ENCODE data around the gene POLL. TPM values are rescaled to one million over a fixed set of nuclear protein-coding genes. Genes with fewer than 3 reads are reported as not detected.
A peak's percentile ranks its signal among the peaks of the same experiment; 100 is the strongest.
"Not testable (repeated sequence)": the region's sequence is repeated elsewhere in the genome, so short reads cannot be mapped to it uniquely, and the experiment has no call there.

POLL gene
- total RNA-seq (2014; rRNA removed; shearing (Covaris generic)) = 7.2 and 9.8 TPM in 2 replicates

DNA sequence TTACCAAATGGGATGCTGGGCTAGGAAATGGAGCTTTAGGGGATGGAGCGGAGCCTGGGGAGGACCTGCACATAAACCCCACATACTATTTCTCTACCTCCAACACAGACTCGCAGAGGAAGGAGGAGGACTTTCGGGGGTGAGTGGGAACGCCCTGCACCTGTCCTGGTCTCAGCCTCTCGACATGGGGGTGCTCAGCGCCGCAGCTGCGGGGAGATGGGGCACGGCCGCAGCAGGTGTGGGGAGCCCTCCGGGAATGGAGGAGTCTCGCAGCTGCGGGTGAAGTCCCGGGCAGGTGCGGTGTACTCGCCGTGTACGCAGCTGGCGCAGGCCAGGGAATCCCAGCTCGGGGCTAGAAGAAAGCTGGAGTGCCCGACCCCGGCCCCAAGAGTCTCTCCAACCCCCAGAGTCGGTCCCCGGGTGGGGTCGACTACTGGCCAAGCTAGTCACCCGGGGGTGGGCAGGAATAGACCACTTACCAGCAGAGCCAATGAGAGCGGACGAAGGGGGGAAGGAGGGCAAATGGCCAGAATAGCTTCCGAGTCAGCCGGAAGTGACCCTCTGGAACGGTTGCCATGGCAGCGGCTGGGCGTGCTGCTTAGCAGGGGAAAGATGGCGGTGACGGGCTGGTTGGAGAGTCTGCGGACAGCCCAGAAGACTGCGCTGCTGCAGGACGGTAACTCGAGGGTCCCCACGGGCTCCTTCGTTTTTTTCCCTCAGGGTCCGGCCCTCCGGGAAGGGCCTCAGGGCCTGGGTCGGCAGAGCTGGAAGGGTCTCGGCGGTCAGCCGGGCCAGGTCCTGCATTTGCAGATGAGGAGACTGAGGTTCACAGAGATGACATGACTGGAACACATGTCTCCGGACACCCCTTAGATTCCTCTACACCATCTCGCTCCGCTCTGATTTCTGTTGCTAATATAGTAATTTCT is at the start of gene POLL, which contains the start of gene DPCD:
TSS of gene POLL (minus strand) at position 533 of the 929 bp plus-strand sequence. CDS start 897 bp downstream, outside the sequence.
TSS of gene DPCD (plus strand) at position 597 of the 929 bp plus-strand sequence. CDS start at position 613, 16 bp downstream.
- H3K27ac ChIP-seq = 0 out of 2 replicates have a peak within 1 kb of the TSS, but pooled peaks have one; percentile 16

DNA sequence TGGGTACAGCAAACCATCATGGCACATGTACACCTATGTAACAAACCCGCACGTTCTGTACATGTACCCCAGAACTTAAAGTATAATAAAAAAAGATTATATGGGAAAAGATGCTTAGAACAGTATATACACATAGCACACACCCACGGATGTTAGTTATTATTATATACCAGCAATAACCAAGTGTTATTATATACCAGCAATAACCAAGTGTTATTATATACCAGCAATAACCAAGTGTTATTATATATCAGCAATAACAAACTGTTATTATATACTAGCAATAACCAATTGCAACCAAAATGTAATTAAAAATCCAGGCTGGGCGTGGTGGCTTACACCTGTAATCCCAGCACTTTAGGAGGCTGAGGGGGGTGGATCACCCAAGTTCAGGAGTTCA is 45.5 kb upstream of the POLL start:
- not testable (repeated sequence) for DNase-seq (ENCODE audit: low read depth in 1 of 2, low spot score in 2 of 2); H3K27me3 ChIP-seq (replicated peaks); H3K27ac ChIP-seq; H3K36me3 ChIP-seq; H3K9me3 ChIP-seq (replicated peaks); H3K4me1 ChIP-seq (replicated peaks); H3K4me3 ChIP-seq

More for the DNA sequence above, at the start of gene POLL, which contains the start of gene DPCD:
- Histone ChIP-seq H3K36me3 (peaks cover 17% of the 10 kb centered on the region), H3K9me3 (replicated peaks) (no peaks in the 10 kb centered on the region), H3K4me3 (peak within 1 kb of the TSS; percentile 75), H3K4me1 (replicated peaks) (peaks cover 15% of the 10 kb centered on the region), H3K27me3 (replicated peaks) (no peaks in the 10 kb centered on the region; the same call in 1 of the 2 replicates)
- peak; percentile 90 to 96 for DNase-seq (ENCODE audit: low read depth in 1 of 2, low spot score in 2 of 2)

DNA sequence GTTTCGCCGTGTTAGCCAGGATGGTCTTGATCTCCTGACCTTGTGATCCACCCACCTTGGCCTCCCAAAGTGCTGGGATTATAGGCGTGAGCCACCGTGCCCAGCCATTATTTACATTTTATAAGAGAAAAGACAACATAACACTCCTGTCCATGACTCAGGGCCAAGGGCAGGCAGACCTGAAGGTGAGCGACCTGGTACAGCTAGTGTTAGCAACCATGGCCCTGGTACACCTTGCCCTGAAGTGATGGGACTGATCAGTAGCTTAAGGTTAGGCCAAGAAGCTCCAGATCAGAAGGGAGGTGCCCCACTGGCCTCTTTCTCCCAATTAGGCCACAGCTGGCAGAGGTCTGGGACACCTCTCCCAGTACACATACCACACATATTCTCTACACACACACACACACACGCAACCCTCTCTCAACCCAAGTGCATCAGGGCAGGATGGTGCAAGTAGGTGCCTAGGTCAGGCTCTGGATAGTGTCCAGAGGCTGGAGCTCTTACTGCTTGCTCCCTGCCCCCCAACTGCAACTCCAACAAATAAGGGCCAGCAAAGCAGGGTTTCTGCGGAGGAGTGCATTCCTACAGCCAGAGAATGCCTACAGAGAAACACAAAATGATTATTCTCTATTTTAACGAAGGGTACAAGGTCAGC is 43.9 kb upstream of the POLL start:
- Histone ChIP-seq H3K9me3 (replicated peaks) (no peaks in the 10 kb centered on the region), H3K4me3 (no peak overlapping the region), H3K36me3 (peaks cover 3% of the 10 kb centered on the region; the same call in 1 of the 2 replicates), H3K27ac (no peak overlapping the region), H3K4me1 (replicated peaks) (no peaks in the 10 kb centered on the region), H3K27me3 (replicated peaks) (no peaks in the 10 kb centered on the region)
- DNase-seq (ENCODE audit: low read depth in 1 of 2, low spot score in 2 of 2) = no peak

DNA sequence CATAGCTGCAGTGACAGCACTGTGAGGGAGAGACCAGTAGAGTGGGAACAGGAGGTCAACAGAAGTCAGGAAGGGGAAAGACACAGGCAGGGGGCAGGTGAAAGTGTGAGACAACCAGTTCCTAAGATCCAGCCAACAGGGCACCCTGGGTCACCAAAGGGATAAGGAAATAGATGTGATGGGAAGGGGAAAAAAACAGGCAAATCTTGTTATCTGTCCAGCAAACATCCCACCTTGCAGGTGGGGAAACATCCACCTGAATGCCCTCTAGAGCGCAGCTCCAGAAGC is 42.5 kb upstream of the POLL start:
- H3K4me1 ChIP-seq (replicated peaks) = no peaks in the 10 kb centered on the region
- no peak for DNase-seq (ENCODE audit: low read depth in 1 of 2, low spot score in 2 of 2)
- H3K27ac ChIP-seq = no peak overlapping the region
- H3K36me3 ChIP-seq = peaks cover 3% of the 10 kb centered on the region; the same call in 1 of the 2 replicates
- no peaks in the 10 kb centered on the region for H3K9me3 ChIP-seq (replicated peaks)
- no peaks in the 10 kb centered on the region for H3K27me3 ChIP-seq (replicated peaks)
- no peak overlapping the region for H3K4me3 ChIP-seq

DNA sequence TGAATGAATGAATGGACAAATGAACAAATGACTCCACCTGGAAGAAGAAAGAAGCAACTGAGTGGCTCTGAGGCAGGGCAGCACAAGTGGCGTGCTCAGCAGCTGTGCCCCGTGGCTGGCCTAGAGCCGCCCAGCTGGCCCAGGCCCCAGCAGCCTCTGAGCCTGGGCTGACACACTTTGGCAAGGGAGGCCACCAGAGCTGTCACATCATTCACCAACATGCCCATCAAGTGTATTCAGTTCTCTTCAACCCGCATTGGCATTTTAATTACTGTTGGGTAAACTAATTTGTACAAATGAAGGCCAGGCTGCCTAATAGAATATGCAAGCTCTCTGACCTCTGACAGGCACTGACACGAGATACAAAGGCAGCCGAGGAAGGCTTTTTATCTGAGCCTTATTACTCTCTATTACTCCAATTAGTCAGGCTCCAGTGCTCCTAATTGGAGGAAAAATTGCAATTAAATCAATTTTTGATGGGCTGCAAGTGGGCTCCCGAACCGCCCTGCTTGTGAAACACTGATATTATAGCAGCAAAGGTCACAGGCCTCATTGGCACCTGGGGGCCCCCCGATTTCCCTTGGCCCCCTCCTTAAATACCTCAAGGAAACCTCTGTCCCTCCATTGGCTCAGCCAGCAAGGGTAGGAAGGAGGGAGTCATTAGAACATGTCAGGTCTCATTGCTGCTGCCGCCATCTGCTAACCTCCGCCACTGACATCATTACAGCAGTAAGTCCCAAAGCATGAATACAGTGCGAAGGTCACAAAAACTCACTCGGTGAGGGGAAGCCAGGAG is 42.0 kb upstream of the POLL start:
- Histone ChIP-seq H3K27me3 (replicated peaks) (no peaks in the 10 kb centered on the region), H3K4me1 (replicated peaks) (no peaks in the 10 kb centered on the region), H3K36me3 (peaks cover 3% of the 10 kb centered on the region; the same call in 1 of the 2 replicates), H3K9me3 (replicated peaks) (no peaks in the 10 kb centered on the region), H3K27ac (no peak overlapping the region), H3K4me3 (no peak overlapping the region)
- DNase-seq (ENCODE audit: low read depth in 1 of 2, low spot score in 2 of 2) = no peak

DNA sequence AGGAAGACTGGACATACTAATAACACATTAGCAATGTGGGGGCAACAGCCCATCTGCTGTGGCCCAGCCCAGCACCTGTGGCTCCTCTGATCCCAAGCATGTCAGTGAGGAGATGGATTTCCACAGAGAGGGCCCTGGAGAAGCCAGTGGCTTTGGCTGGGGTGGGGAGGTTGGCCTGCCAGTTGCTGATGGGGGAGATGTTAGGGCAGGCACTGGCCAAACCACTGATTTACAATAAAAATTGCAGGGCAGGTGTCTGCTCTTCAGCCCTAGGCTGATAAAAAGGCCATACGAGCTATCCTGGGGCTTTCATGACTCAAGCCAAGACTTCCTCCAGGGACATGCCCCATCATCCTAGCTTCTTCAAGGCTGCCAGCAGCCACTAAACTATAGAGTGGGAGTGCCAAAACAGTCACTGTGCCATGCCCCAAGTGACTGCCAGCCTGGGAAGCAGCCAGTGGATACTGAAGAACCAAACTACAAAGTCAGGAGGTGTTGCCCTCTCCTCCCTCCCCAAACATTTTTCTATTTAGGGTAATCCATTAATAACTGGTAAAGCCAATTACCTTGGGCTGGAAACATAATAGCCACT is 37.9 kb upstream of the POLL start:
- peaks cover 3% of the 10 kb centered on the region; the same call in 1 of the 2 replicates for H3K36me3 ChIP-seq
- no peak overlapping the region for H3K4me3 ChIP-seq
- no peak for DNase-seq (ENCODE audit: low read depth in 1 of 2, low spot score in 2 of 2)
- no peak overlapping the region for H3K27ac ChIP-seq
- H3K9me3 ChIP-seq (replicated peaks) = no peaks in the 10 kb centered on the region
- no peaks in the 10 kb centered on the region for H3K27me3 ChIP-seq (replicated peaks)
- H3K4me1 ChIP-seq (replicated peaks) = no peaks in the 10 kb centered on the region

DNA sequence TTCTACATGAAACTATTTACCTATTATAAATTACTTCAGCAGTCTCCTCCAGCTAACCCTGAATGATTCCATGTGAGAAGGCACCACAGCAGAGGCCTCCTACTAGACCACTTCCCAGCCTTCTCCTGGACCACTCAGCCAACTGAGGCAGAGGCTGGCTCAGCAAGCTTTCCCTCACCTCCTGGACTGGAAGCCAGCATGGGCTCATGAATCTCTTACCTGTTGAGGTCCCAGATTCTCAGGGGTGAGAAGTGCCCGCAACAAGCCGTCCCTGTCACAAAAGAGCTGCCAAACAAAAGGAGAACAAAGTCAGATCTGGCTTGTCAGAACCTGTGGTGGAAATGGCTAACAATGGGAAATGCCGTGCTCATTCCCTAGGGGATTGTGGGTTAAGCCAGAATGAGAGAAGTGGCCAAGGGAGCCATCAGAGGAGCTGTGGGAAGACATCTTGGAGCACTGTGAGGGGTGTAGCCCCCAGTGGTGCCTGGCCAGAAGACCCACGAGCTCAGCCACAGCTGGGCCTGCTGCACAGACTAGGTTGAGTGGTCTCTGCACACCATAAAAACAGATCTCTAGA is 36.6 kb upstream of the POLL start:
- no peak for DNase-seq (ENCODE audit: low read depth in 1 of 2, low spot score in 2 of 2)
- Histone ChIP-seq H3K9me3 (replicated peaks) (no peaks in the 10 kb centered on the region), H3K4me1 (replicated peaks) (no peaks in the 10 kb centered on the region), H3K36me3 (no peaks in the 10 kb centered on the region; the same call in 1 of the 2 replicates), H3K4me3 (no peak overlapping the region), H3K27me3 (replicated peaks) (no peaks in the 10 kb centered on the region), H3K27ac (no peak overlapping the region)

DNA sequence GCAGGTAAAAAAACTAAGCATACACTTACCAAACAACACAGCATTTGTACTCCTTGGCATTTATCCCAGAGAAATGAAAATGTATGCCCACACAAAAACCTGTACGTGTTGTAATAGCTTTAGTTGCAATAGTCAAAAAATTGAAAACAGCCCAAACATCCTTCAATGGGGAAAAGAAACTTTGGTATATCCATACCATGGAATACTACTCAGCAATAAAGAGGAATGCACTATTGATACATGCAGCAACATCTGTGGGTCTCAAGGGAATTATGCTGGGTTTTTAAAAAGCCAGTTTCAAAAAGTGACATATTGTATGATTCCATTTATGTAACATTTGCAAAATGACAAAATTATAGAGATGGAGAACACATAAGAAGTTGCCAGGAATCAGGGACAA is 35.5 kb upstream of the POLL start:
- Histone ChIP-seq H3K9me3 (replicated peaks) (no peaks in the 10 kb centered on the region), H3K27ac (no peak overlapping the region), H3K4me3 (no peak overlapping the region), H3K36me3 (no peaks in the 10 kb centered on the region; the same call in 1 of the 2 replicates), H3K27me3 (replicated peaks) (no peaks in the 10 kb centered on the region), H3K4me1 (replicated peaks) (no peaks in the 10 kb centered on the region)
- DNase-seq (ENCODE audit: low read depth in 1 of 2, low spot score in 2 of 2) = no peak

DNA sequence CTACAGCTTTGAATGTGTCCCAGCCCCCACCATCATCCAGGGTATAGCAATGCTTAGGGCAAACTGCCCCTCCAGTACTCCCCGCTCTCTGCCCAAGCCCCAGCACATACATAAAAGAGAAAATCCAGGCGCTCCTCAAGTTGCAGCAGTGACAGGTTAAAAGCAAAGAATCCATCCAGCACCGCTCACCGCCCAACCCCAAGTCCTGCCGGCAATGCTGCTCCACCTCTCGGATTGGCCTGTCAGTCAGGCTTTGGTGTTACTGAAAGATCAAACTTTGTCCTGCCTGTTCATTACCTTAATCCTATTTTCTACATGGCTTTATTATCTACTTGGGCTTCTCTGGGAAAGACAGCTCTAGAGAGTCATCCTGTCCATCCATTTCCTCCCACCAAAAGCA is 31.9 kb upstream of the POLL start:
- Histone ChIP-seq H3K9me3 (replicated peaks) (no peaks in the 10 kb centered on the region), H3K4me3 (no peak overlapping the region), H3K27me3 (replicated peaks) (no peaks in the 10 kb centered on the region), H3K27ac (no peak overlapping the region), H3K36me3 (no peaks in the 10 kb centered on the region; the same call in 1 of the 2 replicates), H3K4me1 (replicated peaks) (no peaks in the 10 kb centered on the region)
- no peak for DNase-seq (ENCODE audit: low read depth in 1 of 2, low spot score in 2 of 2)

DNA sequence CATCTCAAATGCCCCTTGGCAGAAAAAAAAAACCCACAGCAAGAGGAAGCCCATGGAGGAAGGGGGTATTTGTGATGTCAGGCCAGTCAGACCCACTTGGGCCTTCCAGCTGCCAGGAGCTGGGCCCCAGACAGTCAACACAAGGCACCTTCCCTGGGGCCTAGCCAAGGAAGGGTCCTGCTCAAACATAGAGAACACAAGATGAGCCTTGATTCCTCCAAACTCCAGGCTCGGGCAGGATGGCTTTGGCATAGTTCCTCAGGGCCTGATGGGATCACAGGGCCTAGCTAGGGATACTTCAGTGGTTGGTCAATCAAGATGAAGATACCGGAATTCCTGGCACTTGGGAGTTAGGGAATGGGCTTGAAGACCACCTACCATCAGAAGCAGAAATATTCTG is 30.8 kb upstream of the POLL start:
- Histone ChIP-seq H3K4me3 (no peak overlapping the region), H3K9me3 (replicated peaks) (no peaks in the 10 kb centered on the region), H3K27ac (no peak overlapping the region), H3K4me1 (replicated peaks) (no peaks in the 10 kb centered on the region), H3K36me3 (no peaks in the 10 kb centered on the region; the same call in 1 of the 2 replicates), H3K27me3 (replicated peaks) (no peaks in the 10 kb centered on the region)
- DNase-seq (ENCODE audit: low read depth in 1 of 2, low spot score in 2 of 2) = no peak

DNA sequence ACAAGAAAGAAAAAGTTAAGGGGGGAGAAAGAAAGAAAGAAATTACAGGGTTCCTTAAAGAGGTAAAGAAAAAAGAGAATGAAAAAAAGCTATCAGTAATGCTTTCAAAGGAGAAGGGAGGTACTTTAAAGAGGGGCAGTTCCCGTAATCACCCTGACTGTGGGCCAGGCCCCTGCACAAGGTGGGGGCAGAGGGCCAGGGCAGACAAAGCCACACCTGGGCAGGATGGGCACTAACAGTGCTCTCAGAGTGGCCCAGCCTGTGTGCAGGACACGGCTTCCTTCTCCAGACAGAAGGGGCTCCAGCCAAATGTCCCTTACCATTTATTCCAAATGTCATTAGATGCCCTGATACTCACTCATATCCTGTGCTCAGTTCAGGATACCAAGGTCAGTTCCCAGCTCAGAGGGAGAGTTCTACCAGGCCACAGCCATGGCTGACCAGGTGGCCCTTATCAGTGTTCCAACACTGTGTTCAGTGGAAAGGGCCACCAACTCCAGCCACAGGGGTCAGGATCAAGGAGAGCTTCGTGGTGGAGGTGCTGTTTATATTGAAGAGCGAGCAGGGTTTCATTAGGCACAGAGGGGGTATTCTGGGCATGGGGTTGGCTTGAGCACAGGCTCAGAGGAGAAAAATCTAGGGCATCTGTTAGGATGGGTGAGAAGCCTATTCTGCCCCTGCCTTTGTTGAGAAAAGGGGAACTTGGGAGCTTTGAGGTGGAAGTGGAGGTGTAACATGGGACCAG is 29.9 kb upstream of the POLL start:
- no peaks in the 10 kb centered on the region; the same call in 1 of the 2 replicates for H3K36me3 ChIP-seq
- no peak for DNase-seq (ENCODE audit: low read depth in 1 of 2, low spot score in 2 of 2)
- no peaks in the 10 kb centered on the region for H3K9me3 ChIP-seq (replicated peaks)
- H3K27ac ChIP-seq = no peak overlapping the region
- H3K27me3 ChIP-seq (replicated peaks) = no peaks in the 10 kb centered on the region
- no peaks in the 10 kb centered on the region for H3K4me1 ChIP-seq (replicated peaks)
- no peak overlapping the region for H3K4me3 ChIP-seq

DNA sequence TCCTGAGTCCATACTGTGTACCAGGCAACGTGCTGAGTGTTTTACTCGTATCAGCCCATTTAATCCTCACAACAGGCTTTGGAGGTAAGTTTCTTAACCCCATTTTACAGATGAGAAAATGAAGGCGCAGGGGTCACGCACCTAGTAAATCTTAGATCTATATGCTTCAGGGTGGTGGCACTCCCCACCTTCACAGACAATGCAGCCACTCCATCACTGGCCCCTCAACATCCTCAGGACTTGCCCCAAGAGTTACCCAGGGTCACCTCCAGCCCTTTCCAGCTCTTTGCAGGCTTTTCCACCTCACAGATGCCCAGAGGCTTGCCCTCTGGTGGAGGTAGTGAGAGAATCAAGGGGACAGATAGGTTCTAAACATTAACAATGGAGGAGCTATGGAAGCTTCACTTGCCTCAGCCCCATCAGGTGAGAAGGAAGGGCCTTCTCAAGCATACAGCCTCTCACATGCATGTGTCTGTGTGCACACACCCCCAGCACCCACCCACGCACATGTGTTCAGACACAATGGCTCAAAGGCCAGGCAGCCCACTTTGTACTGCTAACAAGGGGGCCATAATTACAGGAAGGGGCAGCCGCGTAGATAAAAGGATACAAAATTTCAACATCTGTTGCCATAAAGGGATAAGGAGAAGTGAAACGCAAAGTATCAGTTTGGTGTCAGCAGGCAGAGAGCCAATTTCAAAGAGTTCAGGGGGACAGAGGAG is 29.2 kb upstream of the POLL start:
- Histone ChIP-seq H3K36me3 (no peaks in the 10 kb centered on the region; the same call in 1 of the 2 replicates), H3K4me3 (no peak overlapping the region), H3K27ac (no peak overlapping the region), H3K9me3 (replicated peaks) (no peaks in the 10 kb centered on the region), H3K27me3 (replicated peaks) (no peaks in the 10 kb centered on the region), H3K4me1 (replicated peaks) (no peaks in the 10 kb centered on the region)
- DNase-seq (ENCODE audit: low read depth in 1 of 2, low spot score in 2 of 2) = no peak
